HepG2 (cell line): ENCODE measurements around the gene PPIA. TPM values are rescaled to one million over a fixed set of nuclear protein-coding genes. Genes with fewer than 3 reads are reported as not detected.
A peak's percentile ranks its signal among the peaks of the same experiment; 100 is the strongest.

ENCODE experiments used
- CSRNP1 ChIP-seq: sonication (generic); formaldehyde crosslinking; IDR thresholded peaks from 2 replicates; pipeline ENCODE4 v1.8.1; 2023; ENCODE audit warnings: mild to moderate bottlenecking, missing genetic modification reagents
- KLF11 ChIP-seq: IDR thresholded peaks from 2 replicates; pipeline ENCODE4 v1.6.1; 2016; ENCODE audit warnings: missing compliant biosample characterization
- NFE2L2 ChIP-seq: fragments of 150-350 bp; IDR thresholded peaks from 2 replicates; pipeline ENCODE4 v1.6.1; 2014; ENCODE audit warnings: low read length
- RBAK ChIP-seq: sonication (generic); formaldehyde crosslinking; IDR thresholded peaks from 2 replicates; pipeline ENCODE4 v1.5.1; 2020; ENCODE audit warnings: mild to moderate bottlenecking, missing genetic modification reagents
- SMC3 ChIP-seq: IDR thresholded peaks from 2 replicates; pipeline ENCODE4 v1.6.1; 2011; ENCODE audit warnings: low read length, improper control_type of control experiment
- TARDBP ChIP-seq: sonication (generic); formaldehyde crosslinking; IDR thresholded peaks from 2 replicates; pipeline ENCODE4 v1.8.0; 2022; ENCODE audit warnings: mild to moderate bottlenecking, missing genetic modification reagents
- THYN1 ChIP-seq: sonication (generic); formaldehyde crosslinking; IDR thresholded peaks from 2 replicates; pipeline ENCODE4 v1.8.1; 2023; ENCODE audit warnings: low read depth, mild to moderate bottlenecking, moderate library complexity, missing genetic modification reagents, borderline replicate concordance
- ZBTB44 ChIP-seq: sonication (generic); formaldehyde crosslinking; IDR thresholded peaks from 2 replicates; pipeline ENCODE4 v1.4.0; 2020; ENCODE audit warnings: missing genetic modification reagents
- ZNF121 ChIP-seq: sonication (generic); formaldehyde crosslinking; IDR thresholded peaks from 2 replicates; pipeline ENCODE4 v1.5.0; 2020; ENCODE audit warnings: mild to moderate bottlenecking, missing genetic modification reagents
- ZNF264 ChIP-seq: sonication (generic); formaldehyde crosslinking; IDR thresholded peaks from 2 replicates; pipeline ENCODE4 v1.4.0; 2020; ENCODE audit warnings: missing genetic modification reagents
- ZNF30 ChIP-seq: sonication (generic); formaldehyde crosslinking; IDR thresholded peaks from 2 replicates; pipeline ENCODE4 v1.5.0; 2020; ENCODE audit warnings: mild to moderate bottlenecking, missing genetic modification reagents
- ZNF44 ChIP-seq: sonication (generic); formaldehyde crosslinking; IDR thresholded peaks from 2 replicates; pipeline ENCODE4 v1.5.1; 2020; ENCODE audit warnings: mild to moderate bottlenecking, missing genetic modification reagents
- ZNF558 ChIP-seq: sonication (generic); formaldehyde crosslinking; IDR thresholded peaks from 2 replicates; pipeline ENCODE4 v1.9.0; 2022; ENCODE audit warnings: mild to moderate bottlenecking, missing genetic modification reagents, borderline replicate concordance
- ZNF570 ChIP-seq: sonication (generic); formaldehyde crosslinking; IDR thresholded peaks from 2 replicates; pipeline ENCODE4 v1.4.0; 2020; ENCODE audit warnings: mild to moderate bottlenecking, missing genetic modification reagents, borderline replicate concordance
- ZNF574 ChIP-seq: sonication (generic); formaldehyde crosslinking; IDR thresholded peaks from 2 replicates; pipeline ENCODE4 v1.4.0; 2020; ENCODE audit warnings: missing genetic modification reagents
- ZNF704 ChIP-seq: sonication (generic); formaldehyde crosslinking; IDR thresholded peaks from 2 replicates; pipeline ENCODE4 v1.8.1; 2023; ENCODE audit warnings: mild to moderate bottlenecking, inconsistent platforms, moderate library complexity, missing genetic modification reagents, borderline replicate concordance
- ZNF770 ChIP-seq: sonication (generic); formaldehyde crosslinking; IDR thresholded peaks from 2 replicates; pipeline ENCODE4 v1.5.0; 2020; ENCODE audit warnings: mild to moderate bottlenecking, missing genetic modification reagents
- polyA plus RNA-seq, 8 experiments: library from polyadenylated mRNA; depleted of rRNA in 3 of 8; stranded (reverse) in 7 of 8; unstranded in 1 of 8; fragments of >200 nt; fragmentation: Illumina TruSeq in 4 of 8; extraction: Trizol in 4 of 8; gene quantifications; 2 replicates each; pipeline versions ENCODE4 v1.2.1 to v1.2.3, GENCODE V29; 2011 to 2016; ENCODE audit warnings: low read depth in 4 of 8, missing spikeins in 1 of 8, mixed read lengths in 1 of 8; ENCODE audit not compliant: insufficient read depth in 1 of 8
- total RNA-seq, 5 experiments: library from RNA; depleted of rRNA; stranded (reverse); fragments of >200 nt; fragmentation: Illumina TruSeq; extraction: Trizol; gene quantifications; 2 replicates each; pipeline ENCODE4 v1.2.3, GENCODE V29; 2016; ENCODE audit warnings: low read depth in 1 of 5

Gene PPIA
- total and polyA plus RNA-seq, 2 of the 13 experiments (the other 11 are each of a cell fraction or from before 2014, with no cell fraction given): 2,268 to 3,010 TPM

- TF ChIP-seq TARDBP (CRISPR knock-in tag) (peak; percentile 73; the same call in 1 of the 2 replicates), ZNF570 (peak; percentile 85; the same call in 1 of the 2 replicates), ZNF44 (no peak), ZNF704 (peak; percentile 69; the same call in 1 of the 2 replicates), CSRNP1 (peak; percentile 57), ZNF558 (CRISPR knock-in tag) (no peak; the same call in 1 of the 2 replicates), THYN1 (CRISPR knock-in tag) (0 out of 2 replicates have a peak, but pooled peaks have one; percentile 42), KLF11 (CRISPR knock-in tag) (peak; percentile 24; the same call in 1 of the 2 replicates), ZNF264 (CRISPR knock-in tag) (no peak), RBAK (CRISPR knock-in tag) (no peak), NFE2L2 (no peak), SMC3 (no peak), ZNF121 (no peak), ZNF770 (CRISPR knock-in tag) (peak; percentile 67; the same call in 1 of the 2 replicates), ZNF30 (CRISPR knock-in tag) (no peak; the same call in 1 of the 2 replicates), ZBTB44 (CRISPR knock-in tag) (peak; percentile 37; the same call in 1 of the 2 replicates), ZNF574 (CRISPR knock-in tag) (peak; percentile 67)
These were observed at the start of gene PPIA (continued) for GRCh38 chr7:44796504-44797328.
